Suprapubic skin (tissue), 4 donors: ENCODE data around the gene PRRX1.

Source experiments
- EP300 ChIP-seq: sonication (generic); formaldehyde crosslinking; IDR thresholded peaks from one replicate; pipeline ENCODE4 v1.6.1; 2017; ENCODE audit warnings: antibody characterized with exemption
- POLR2A ChIP-seq, 2 donors: fragments of 450-650 bp; IDR thresholded peaks; one replicate each; pipeline ENCODE4 v1.6.1; 2017; ENCODE audit warnings: antibody characterized with exemption in 2 of 2, mild to moderate bottlenecking in 2 of 2, moderate library complexity in 2 of 2
- POLR2AphosphoS5 ChIP-seq, 3 donors: sonication (generic); formaldehyde crosslinking; IDR thresholded peaks; one replicate each; pipeline ENCODE4 v1.6.1; 2017; ENCODE audit warnings: antibody characterized with exemption in 3 of 3
- TF ChIP-seq, protein P1 (sequence below), 2 donors: fragments of 200-600 bp in 1 of 2; fragments of 450-650 bp in 1 of 2; sonication (generic) in 1 of 2; IDR thresholded peaks; one replicate each; pipeline ENCODE4 v1.5.1; 2016 to 2019; ENCODE audit warnings: antibody characterized with exemption in 2 of 2, mild to moderate bottlenecking in 1 of 2, moderate library complexity in 1 of 2

- TF ChIP-seq, protein P1, sequence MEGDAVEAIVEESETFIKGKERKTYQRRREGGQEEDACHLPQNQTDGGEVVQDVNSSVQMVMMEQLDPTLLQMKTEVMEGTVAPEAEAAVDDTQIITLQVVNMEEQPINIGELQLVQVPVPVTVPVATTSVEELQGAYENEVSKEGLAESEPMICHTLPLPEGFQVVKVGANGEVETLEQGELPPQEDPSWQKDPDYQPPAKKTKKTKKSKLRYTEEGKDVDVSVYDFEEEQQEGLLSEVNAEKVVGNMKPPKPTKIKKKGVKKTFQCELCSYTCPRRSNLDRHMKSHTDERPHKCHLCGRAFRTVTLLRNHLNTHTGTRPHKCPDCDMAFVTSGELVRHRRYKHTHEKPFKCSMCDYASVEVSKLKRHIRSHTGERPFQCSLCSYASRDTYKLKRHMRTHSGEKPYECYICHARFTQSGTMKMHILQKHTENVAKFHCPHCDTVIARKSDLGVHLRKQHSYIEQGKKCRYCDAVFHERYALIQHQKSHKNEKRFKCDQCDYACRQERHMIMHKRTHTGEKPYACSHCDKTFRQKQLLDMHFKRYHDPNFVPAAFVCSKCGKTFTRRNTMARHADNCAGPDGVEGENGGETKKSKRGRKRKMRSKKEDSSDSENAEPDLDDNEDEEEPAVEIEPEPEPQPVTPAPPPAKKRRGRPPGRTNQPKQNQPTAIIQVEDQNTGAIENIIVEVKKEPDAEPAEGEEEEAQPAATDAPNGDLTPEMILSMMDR (IDR thresholded peaks at IDR 0.05), result no peak
- TF ChIP-seq EP300 (no peak), POLR2A (IDR thresholded peaks at IDR 0.05) (no peak), POLR2AphosphoS5 (IDR thresholded peaks at IDR 0.05) (no peak)
Observed at GRCh38 chr1:170619241-170620028, 44.5 kb upstream of the PRRX1 start.
